Activated CD4-positive, alpha-beta T cell treated with anti-CD3 and anti-CD28 coated beads, Interleukin-2, amount 50 U/mL, for 4 hours (primary cell): Measurements from ENCODE around the gene KIRREL3.

Experiments used
- DNase-seq, 2 experiments: peaks; one replicate each; pipeline ENCODE4 v3.0.0-alpha.2; 2020

Gene KIRREL3

GRCh38 chr11:126522606-126523005 is 478.0 kb downstream of the KIRREL3 start:
- no peak for DNase-seq

GRCh38 chr11:126522152-126522551 is 478.4 kb downstream of the KIRREL3 start:
- DNase-seq: no peak

- no peak for DNase-seq
Measured at GRCh38 chr11:126521196-126521595, 479.4 kb downstream of the KIRREL3 start.

- no peak for DNase-seq
Measured at GRCh38 chr11:126519764-126520734, 480.5 kb downstream of the KIRREL3 start.

- DNase-seq: no peak
Measured at GRCh38 chr11:126518972-126519690, 481.4 kb downstream of the KIRREL3 start.

- DNase-seq: no peak
Measured at GRCh38 chr11:126518071-126518971, 482.2 kb downstream of the KIRREL3 start.

GRCh38 chr11:126515501-126515900 is 485.1 kb downstream of the KIRREL3 start:
- DNase-seq: no peak

- no peak for DNase-seq
Measured at GRCh38 chr11:126514061-126514693, 486.4 kb downstream of the KIRREL3 start.

GRCh38 chr11:126512741-126513715 is 487.5 kb downstream of the KIRREL3 start:
- DNase-seq: no peak

GRCh38 chr11:126512251-126512650 is 488.3 kb downstream of the KIRREL3 start:
- no peak for DNase-seq

- DNase-seq: no peak
Measured at GRCh38 chr11:126511475-126512115, 489.0 kb downstream of the KIRREL3 start.

- DNase-seq: no peak
Measured at GRCh38 chr11:126510621-126511370, 489.8 kb downstream of the KIRREL3 start.

GRCh38 chr11:126507646-126508045 is 492.9 kb downstream of the KIRREL3 start:
- DNase-seq: no peak

GRCh38 chr11:126506789-126507188 is 493.8 kb downstream of the KIRREL3 start:
- DNase-seq: no peak

GRCh38 chr11:126502982-126503381 is 497.6 kb downstream of the KIRREL3 start:
- no peak for DNase-seq

- DNase-seq: no peak
Measured at GRCh38 chr11:126502159-126502558, 498.4 kb downstream of the KIRREL3 start.

- DNase-seq: no peak
Measured at GRCh38 chr11:126501641-126502040, 498.9 kb downstream of the KIRREL3 start.

GRCh38 chr11:126500981-126501380 is 499.6 kb downstream of the KIRREL3 start:
- DNase-seq: no peak

- DNase-seq: no peak
Measured at GRCh38 chr11:126499131-126499752, 501.3 kb downstream of the KIRREL3 start.
